ENCODE measurements around the gene ORAI1.

DNA sequence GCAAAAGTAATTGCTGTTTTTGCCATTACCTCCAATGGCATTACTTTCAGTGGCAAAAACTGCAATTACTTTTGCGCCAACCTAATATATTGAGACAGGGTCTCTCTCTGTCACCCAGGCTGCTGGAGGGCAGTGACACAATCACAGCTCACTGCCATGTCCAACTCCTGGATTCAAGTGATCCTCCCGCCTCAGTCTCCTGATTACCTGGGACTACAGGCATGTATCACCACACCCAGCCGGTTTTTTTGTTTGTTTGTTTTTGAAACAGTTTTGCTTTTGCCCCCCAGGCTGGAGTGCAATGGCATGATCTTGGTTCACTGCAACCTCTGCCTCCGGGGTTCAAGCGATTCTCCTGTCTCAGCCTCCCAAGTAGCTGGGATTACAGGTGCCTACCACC is 29.8 kb upstream of the ORAI1 start:
- TF ChIP-seq, protein P1, sequence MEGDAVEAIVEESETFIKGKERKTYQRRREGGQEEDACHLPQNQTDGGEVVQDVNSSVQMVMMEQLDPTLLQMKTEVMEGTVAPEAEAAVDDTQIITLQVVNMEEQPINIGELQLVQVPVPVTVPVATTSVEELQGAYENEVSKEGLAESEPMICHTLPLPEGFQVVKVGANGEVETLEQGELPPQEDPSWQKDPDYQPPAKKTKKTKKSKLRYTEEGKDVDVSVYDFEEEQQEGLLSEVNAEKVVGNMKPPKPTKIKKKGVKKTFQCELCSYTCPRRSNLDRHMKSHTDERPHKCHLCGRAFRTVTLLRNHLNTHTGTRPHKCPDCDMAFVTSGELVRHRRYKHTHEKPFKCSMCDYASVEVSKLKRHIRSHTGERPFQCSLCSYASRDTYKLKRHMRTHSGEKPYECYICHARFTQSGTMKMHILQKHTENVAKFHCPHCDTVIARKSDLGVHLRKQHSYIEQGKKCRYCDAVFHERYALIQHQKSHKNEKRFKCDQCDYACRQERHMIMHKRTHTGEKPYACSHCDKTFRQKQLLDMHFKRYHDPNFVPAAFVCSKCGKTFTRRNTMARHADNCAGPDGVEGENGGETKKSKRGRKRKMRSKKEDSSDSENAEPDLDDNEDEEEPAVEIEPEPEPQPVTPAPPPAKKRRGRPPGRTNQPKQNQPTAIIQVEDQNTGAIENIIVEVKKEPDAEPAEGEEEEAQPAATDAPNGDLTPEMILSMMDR (IDR thresholded peaks at IDR 0.05): no peak
- no peak for TF ChIP-seq POLR2A (IDR thresholded peaks at IDR 0.05)

Measured in testis (tissue), 2 donors.